PC-9 (cell line): ENCODE data around the gene DLG3. TPM values are rescaled to one million over a fixed set of nuclear protein-coding genes. Genes with fewer than 3 reads are reported as not detected.
"Not testable (repeated sequence)": the region's sequence is repeated elsewhere in the genome, so short reads cannot be mapped to it uniquely, and the experiment has no call there.

Experiments used
- Bru-seq: library from RNA; stranded (reverse); fragments of 400-500 nt; gene quantifications from one replicate; lab custom pipeline; 2021; lab: Mats Ljungman, UMichigan
- BruChase-seq, 2 experiments: library from RNA; stranded (reverse); fragments of 400-500 nt; gene quantifications; one replicate each; lab custom pipeline; 2021; lab: Mats Ljungman, UMichigan
- BruUV-seq: library from RNA; stranded (reverse); fragments of 400-500 nt; replicated peaks from 2 replicates; lab custom pipeline; 2021; lab: Mats Ljungman, UMichigan
- CTCF ChIA-PET: fragments of 300-600 bp; sonication (Branson Sonifier 250); formaldehyde crosslinking; loops from one replicate; lab custom pipeline; 2022; ENCODE audit warnings: antibody characterized with exemption; lab: Charles Lee
- POLR2A ChIA-PET: fragments of 300-600 bp; sonication (Branson Sonifier 250); formaldehyde crosslinking; loops from one replicate; lab custom pipeline; 2022; ENCODE audit warnings: antibody characterized with exemption; ENCODE audit not compliant: unreplicated experiment; lab: Charles Lee
- DNase-seq, 2 experiments: peaks; one replicate each; pipeline versions ENCODE4 v3.0.0 to v3.0.0-alpha.2; 2015 to 2022; ENCODE audit warnings: mixed read lengths in 1 of 2
- H2AFZ ChIP-seq: fragments of 200-600 bp; sonication (generic); 2 replicates; pipeline ENCODE4 v1.8.1; 2017; ENCODE audit warnings: antibody characterized with exemption
- H3F3A ChIP-seq: fragments of 200-600 bp; sonication (generic); 2 replicates; pipeline ENCODE4 v1.8.1; 2017; ENCODE audit warnings: antibody characterized with exemption, mild to moderate bottlenecking, low read depth; ENCODE audit not compliant: insufficient read depth
- H3K27ac ChIP-seq: fragments of 200-600 bp; sonication (generic); 2 replicates; pipeline ENCODE4 v1.6.1; 2016; ENCODE audit warnings: mixed run types
- H3K27me3 ChIP-seq: fragments of 200-600 bp; sonication (generic); 2 replicates; pipeline ENCODE4 v1.6.1; 2016; ENCODE audit warnings: low read depth, mixed run types; ENCODE audit not compliant: insufficient read depth
- H3K36me3 ChIP-seq: fragments of 200-600 bp; sonication (generic); 2 replicates; pipeline ENCODE4 v1.6.1; 2016; ENCODE audit warnings: low read depth, mixed run types
- H3K4me1 ChIP-seq: fragments of 200-600 bp; sonication (generic); replicated peaks from 2 replicates; pipeline ENCODE4 v1.6.1; 2016; ENCODE audit warnings: mixed run types; ENCODE audit not compliant: insufficient read depth
- H3K4me2 ChIP-seq: fragments of 200-600 bp; sonication (generic); 2 replicates; pipeline ENCODE4 v1.6.1; 2017; ENCODE audit warnings: mixed run types
- H3K4me3 ChIP-seq: fragments of 200-600 bp; sonication (generic); 2 replicates; pipeline ENCODE4 v1.6.1; 2016; ENCODE audit warnings: mixed run types
- H3K79me2 ChIP-seq: fragments of 200-600 bp; sonication (generic); 2 replicates; pipeline ENCODE4 v1.6.1; 2017; ENCODE audit warnings: low read depth, mixed run types
- H3K9me2 ChIP-seq: fragments of 200-600 bp; sonication (generic); 2 replicates; pipeline ENCODE4 v1.8.1; 2017; ENCODE audit warnings: mild to moderate bottlenecking; ENCODE audit not compliant: insufficient read depth
- H3K9me3 ChIP-seq: fragments of 200-600 bp; sonication (generic); 2 replicates; pipeline ENCODE4 v1.8.1; 2016; ENCODE audit warnings: low read depth; ENCODE audit not compliant: insufficient read depth
- H4K20me1 ChIP-seq: fragments of 200-600 bp; sonication (generic); 2 replicates; pipeline ENCODE4 v1.8.1; 2017; ENCODE audit not compliant: insufficient read depth
- CTCF ChIP-seq: fragments of 200-600 bp; sonication (generic); conservative IDR thresholded peaks from 2 replicates; pipeline ENCODE4 v1.6.1; 2017; ENCODE audit warnings: mixed run types, antibody characterized with exemption, mild to moderate bottlenecking, moderate library complexity
- EZH2 ChIP-seq: fragments of 200-600 bp; sonication (generic); IDR thresholded peaks from 2 replicates; pipeline ENCODE4 v1.8.0; 2017; ENCODE audit warnings: antibody characterized with exemption, low read depth
- intact Hi-C: fragments of 100-400 bp; cut with micrococcal nuclease; formaldehyde crosslinking; loops from one replicate; pipeline ENCODE4 v1.10.0; 2022; ENCODE audit not compliant: unreplicated experiment
- long read RNA-seq: library from polyadenylated mRNA; stranded (forward); transcript quantifications from one replicate; pipeline ENCODE4 v2.0.0, GENCODE V29; 2022
- total RNA-seq: library from RNA; stranded (reverse); gene quantifications from 2 replicates; pipeline ENCODE4 v1.2.3, GENCODE V29; 2021

DLG3 gene
- 55.6 and 61.1 TPM in 2 replicates for total RNA-seq
- percentile 79 among the genes with signal in this experiment for Bru-seq, nascent RNA
- percentile 81 among the genes with signal in this experiment for BruChase-seq, experiment 1, labeled RNA remaining after a 2-hour chase
- BruChase-seq, experiment 2, labeled RNA remaining after a 6-hour chase = percentile 79 among the genes with signal in this experiment
- long read RNA-seq, full-length matches to known transcripts = 40 of 81 reads
- long read RNA-seq, partial matches to known transcripts = 18 of 81 reads
- long read RNA-seq, other reads (novel, unspliced or antisense) = 23 of 81 reads

GRCh38 chrX:70444326-70444945 lies at the start of gene DLG3:
TSS of gene DLG3 (plus strand) at chrX:70444835. CDS start at chrX:70445202, 367 bp downstream.
- Histone ChIP-seq H3K4me1 (no peaks in the 10 kb centered on the region), H3K4me2 (no peak within 1 kb of the TSS), H3K79me2 (no peaks in the 10 kb centered on the region), H3K4me3 (no peak within 1 kb of the TSS), H3K9me3 (no peaks in the 10 kb centered on the region), H3K36me3 (no peaks in the 10 kb centered on the region), H3F3A (no peaks in the 10 kb centered on the region), H3K9me2 (no peaks in the 10 kb centered on the region), H3K27me3 (no peaks in the 10 kb centered on the region), H4K20me1 (no peaks in the 10 kb centered on the region), H3K27ac (no peak within 1 kb of the TSS), H2AFZ (no peak within 1 kb of the TSS)
- DNase-seq = peak in 1 of 2 experiments; percentile 12
- POLR2A ChIA-PET = no interaction called here
- no TSS peak for BruUV-seq
- intact Hi-C loops = no loop called here
- CTCF ChIA-PET = interaction anchor here (0.5 kb wide), 1 partner anchor 13 kb away, joined by 5 read pairs; no protein-coding TSS in a partner anchor
- TF ChIP-seq EZH2 (no peak), CTCF (no peak)

- H3K36me3 ChIP-seq = no peaks in the 10 kb centered on the region
- ChIA-PET POLR2A (no interaction called here), CTCF (no interaction called here)
- DNase-seq = no peak
- no peak overlapping the region for H3K4me2 ChIP-seq
- BruUV-seq = no TSS peak
- H3K27me3 ChIP-seq = no peaks in the 10 kb centered on the region
- no peak overlapping the region for H2AFZ ChIP-seq
- no peaks in the 10 kb centered on the region for H3K9me3 ChIP-seq
- intact Hi-C loops = loop anchor here (10.0 kb wide), 1 partner anchor 104 kb away; the partner anchor contains the start of gene KIF4A
- H4K20me1 ChIP-seq = no peaks in the 10 kb centered on the region
- H3F3A ChIP-seq = no peaks in the 10 kb centered on the region
- H3K79me2 ChIP-seq = no peaks in the 10 kb centered on the region
- no peaks in the 10 kb centered on the region for H3K9me2 ChIP-seq
- H3K4me1 ChIP-seq = no peaks in the 10 kb centered on the region
- no peak overlapping the region for H3K4me3 ChIP-seq
- H3K27ac ChIP-seq = no peak overlapping the region
- TF ChIP-seq EZH2 = no peak
- TF ChIP-seq CTCF = no peak
Measured at GRCh38 chrX:70398899-70399298, 45.7 kb upstream of the DLG3 start.

- H4K20me1 ChIP-seq, intact Hi-C loops, H3K27me3 ChIP-seq, H3K9me3 ChIP-seq, H3K4me1 ChIP-seq, H3K36me3 ChIP-seq, H3K9me2 ChIP-seq, BruUV-seq, H3K4me2 ChIP-seq, H3F3A ChIP-seq, H3K4me3 ChIP-seq, H3K79me2 ChIP-seq, H2AFZ ChIP-seq, CTCF ChIA-PET, H3K27ac ChIP-seq, POLR2A ChIA-PET, DNase-seq: not testable (repeated sequence)
Measured at GRCh38 chrX:70400181-70400580, 44.5 kb upstream of the DLG3 start.
